Stimulated activated naive CD8-positive, alpha-beta T cell treated with anti-CD3 and anti-CD28 coated beads, Interleukin-15, amount 100 ng/mL, for 72 hours (primary cell): ENCODE results near the gene CCL17.

ENCODE experiments used
- ATAC-seq: fragments of 150-1000 bp; cut with Tn5 transposase; 2 replicates; pipeline ENCODE4 v1.10.0; 2021; ENCODE audit warnings: mild to moderate bottlenecking, moderate library complexity
- DNase-seq, 2 donors: peaks; one replicate each; pipeline ENCODE4 v3.0.0; 2021 to 2022
- H3K27ac Mint-ChIP-seq, 2 donors: one replicate each; pipeline ENCODE4 v1.8.0; 2022; ENCODE audit warnings: mild to moderate bottlenecking in 2 of 2, mixed read lengths in 2 of 2, moderate library complexity in 2 of 2
- H3K27me3 Mint-ChIP-seq: one replicate; pipeline ENCODE4 v1.8.0; 2022; ENCODE audit warnings: mixed read lengths
- H3K4me1 Mint-ChIP-seq: one replicate; pipeline ENCODE4 v1.8.0; 2022; ENCODE audit warnings: mild to moderate bottlenecking, mixed read lengths
- H3K4me3 Mint-ChIP-seq, 2 donors: one replicate each; pipeline ENCODE4 v1.8.0; 2022; ENCODE audit warnings: mild to moderate bottlenecking in 2 of 2, mixed read lengths in 2 of 2, moderate library complexity in 1 of 2
- H3K9me3 Mint-ChIP-seq, 2 donors: one replicate each; pipeline ENCODE4 v1.8.0; 2022; ENCODE audit warnings: mixed read lengths in 2 of 2

The CCL17 gene

DNA sequence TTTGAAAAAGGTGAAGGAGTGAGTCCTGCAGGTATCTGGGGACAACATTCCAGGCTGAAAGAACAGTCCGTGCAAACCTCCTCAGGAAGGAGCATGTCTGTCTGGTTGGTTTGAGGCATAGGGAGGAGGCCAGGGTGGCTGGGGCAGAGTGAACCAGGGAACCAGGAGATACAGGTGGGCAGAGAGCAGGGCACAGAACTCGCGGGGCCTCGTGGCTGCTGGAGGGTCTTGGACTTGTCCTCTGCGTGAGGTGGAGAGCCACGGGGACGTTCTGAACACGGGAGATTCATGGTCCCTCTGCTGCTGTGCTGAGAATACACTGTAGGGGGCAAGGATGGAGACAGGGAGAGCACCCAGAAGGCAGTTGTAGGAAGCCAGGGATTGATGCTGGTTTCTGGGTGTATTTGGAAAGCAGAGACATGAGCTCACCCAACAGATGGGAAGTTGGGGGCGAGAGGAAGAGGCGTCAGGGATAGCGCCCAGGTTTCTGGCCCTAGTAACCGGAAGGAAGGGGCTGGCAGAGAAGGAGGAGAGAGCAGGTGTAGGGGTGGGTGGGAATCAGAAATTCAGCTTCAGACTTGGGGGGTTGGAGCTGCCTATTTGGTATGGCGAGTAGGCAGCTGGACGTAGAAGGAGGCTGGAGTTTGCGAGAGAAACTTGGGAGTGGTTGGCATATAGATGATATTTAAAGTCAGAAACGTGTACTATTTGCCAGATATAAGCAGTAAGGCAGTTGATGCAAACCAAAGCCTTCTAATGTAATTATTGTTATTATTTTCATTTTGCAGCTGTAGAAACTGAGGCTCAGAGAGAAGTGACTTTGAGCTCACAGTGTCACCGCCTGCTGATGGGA lies at the start of gene CCL17:
Gene CCL17 (plus strand): TSS at position 803 of the 853 bp plus-strand sequence. CDS start 9,166 bp downstream, outside the sequence.
- no peak within 1 kb of the TSS for H3K4me3 Mint-ChIP-seq
- peak within 1 kb of the TSS; percentile 12 to 59 for H3K27ac Mint-ChIP-seq
- DNase-seq (no peak), ATAC-seq (no peak)
- peaks cover 15% of the 10 kb centered on the region for H3K4me1 Mint-ChIP-seq
- H3K9me3 Mint-ChIP-seq = no peaks in the 10 kb centered on the region
- H3K27me3 Mint-ChIP-seq = peaks cover 8% of the 10 kb centered on the region

DNA sequence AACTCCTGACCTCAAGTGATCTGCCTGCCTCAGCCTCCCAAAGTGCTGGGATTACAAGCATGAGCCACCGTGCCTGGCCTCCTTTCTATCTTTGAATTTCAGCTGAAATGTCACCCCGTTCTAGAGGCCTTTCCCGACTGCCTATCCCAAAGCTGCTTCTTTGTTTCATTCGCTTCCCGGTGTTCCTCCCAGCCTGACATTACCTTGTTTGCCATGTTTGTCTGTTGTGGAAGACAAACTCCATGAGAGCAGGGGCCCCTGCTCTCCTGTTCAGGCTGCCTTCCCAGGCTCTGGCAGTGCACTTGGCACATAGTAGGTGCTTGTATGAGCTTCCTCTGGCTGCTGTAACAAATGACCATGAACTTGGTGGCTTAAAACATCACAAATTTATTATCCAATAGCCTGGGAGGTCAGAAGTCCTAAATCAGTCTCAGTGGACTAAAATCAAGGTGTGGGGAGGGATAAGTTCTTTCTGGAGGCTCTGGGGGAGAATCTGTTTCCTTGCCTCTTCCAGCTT lies 48.6 kb upstream of the CCL17 start:
- DNase-seq (no peak), ATAC-seq (no peak)
- H3K4me3 Mint-ChIP-seq = no peak overlapping the region
- peaks cover 8% of the 10 kb centered on the region for H3K27me3 Mint-ChIP-seq
- H3K4me1 Mint-ChIP-seq = peaks cover 18% of the 10 kb centered on the region
- no peak overlapping the region for H3K27ac Mint-ChIP-seq
- no peaks in the 10 kb centered on the region for H3K9me3 Mint-ChIP-seq

DNA sequence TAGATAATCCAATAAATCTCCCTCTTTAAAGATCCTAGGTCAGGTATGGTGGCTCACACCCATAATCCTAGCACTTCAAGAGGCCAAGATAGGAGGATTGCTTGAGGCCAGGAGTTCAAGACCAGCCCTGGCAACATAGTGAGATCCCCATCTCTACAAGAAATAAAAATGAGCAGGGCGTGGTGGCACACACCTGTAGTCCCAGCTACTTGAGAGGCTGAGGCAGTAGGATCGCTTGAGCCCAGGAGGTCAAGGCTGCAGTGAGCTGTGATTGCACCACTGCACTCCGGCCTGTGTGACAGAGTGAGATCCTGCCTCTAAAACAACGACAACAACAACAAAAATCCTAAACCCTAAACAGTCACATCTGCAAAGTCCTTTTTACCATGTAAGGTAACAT lies 48.0 kb upstream of the CCL17 start:
- Mint-ChIP-seq H3K4me1 (peaks cover 18% of the 10 kb centered on the region), H3K9me3 (no peaks in the 10 kb centered on the region), H3K27me3 (peaks cover 8% of the 10 kb centered on the region), H3K27ac (no peak overlapping the region), H3K4me3 (no peak overlapping the region)
- ATAC-seq (no peak), DNase-seq (no peak)

DNA sequence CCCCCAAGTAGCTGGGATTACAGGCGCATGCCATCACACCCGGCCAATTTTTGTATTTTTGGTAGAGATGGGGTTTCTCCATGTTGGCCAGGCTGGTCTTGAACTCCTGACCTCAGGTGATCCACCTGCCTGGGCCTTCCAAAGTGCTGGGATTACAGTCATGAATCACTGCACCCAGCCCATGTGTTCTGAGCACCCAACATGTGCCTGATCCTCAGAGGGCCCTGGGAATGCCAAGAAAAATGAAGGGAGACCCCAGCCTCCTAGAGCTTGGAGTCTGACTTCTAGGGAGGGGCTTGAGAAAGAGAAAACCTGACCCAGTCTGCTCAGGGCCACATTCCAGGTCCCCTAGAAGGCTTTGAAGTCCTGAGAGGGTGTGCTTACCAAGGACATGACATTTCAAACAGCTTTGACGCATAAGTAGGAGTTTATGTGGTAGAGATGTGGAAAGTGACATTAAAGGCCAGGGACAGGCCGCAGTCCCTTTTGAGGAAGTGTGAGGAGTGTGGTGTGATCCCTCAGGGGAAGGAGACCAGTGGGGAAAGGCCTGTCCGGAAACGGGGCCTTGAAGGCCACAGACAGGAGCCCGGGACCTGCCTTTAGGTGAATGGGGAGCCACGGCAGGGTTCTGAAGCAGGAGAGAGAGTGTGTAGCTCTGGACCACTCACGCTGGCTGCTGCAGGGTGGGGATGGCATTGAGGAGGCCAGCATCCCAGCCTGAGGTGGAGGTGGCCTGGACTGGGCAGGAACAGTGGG lies 47.1 kb upstream of the CCL17 start:
- peaks cover 18% of the 10 kb centered on the region for H3K4me1 Mint-ChIP-seq
- H3K27ac Mint-ChIP-seq = no peak overlapping the region
- DNase-seq (no peak), ATAC-seq (peak; percentile 33)
- no peaks in the 10 kb centered on the region for H3K9me3 Mint-ChIP-seq
- H3K4me3 Mint-ChIP-seq = peak overlapping the region; percentile 6 to 40
- peaks cover 8% of the 10 kb centered on the region for H3K27me3 Mint-ChIP-seq

DNA sequence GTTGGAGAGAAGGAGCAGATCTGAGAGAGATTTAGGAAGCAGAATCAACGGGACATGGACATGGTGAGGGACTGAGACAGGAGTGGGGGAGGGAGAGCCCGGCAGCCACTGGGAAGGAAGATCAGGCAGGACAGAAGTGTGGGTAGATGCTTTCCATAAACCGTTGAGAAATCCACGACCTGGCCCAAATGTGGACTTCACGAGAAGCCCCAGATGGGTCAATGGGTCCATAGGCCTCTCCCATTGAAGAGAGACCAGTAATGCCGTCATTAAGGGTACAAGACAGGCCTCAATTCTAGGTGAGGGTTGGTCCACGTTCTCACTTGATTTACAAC lies 46.5 kb upstream of the CCL17 start:
- DNase-seq (no peak), ATAC-seq (no peak)
- no peaks in the 10 kb centered on the region for H3K9me3 Mint-ChIP-seq
- H3K27me3 Mint-ChIP-seq = peaks cover 8% of the 10 kb centered on the region
- H3K4me3 Mint-ChIP-seq = peak overlapping the region; percentile 6 to 40
- no peak overlapping the region for H3K27ac Mint-ChIP-seq
- H3K4me1 Mint-ChIP-seq = peaks cover 18% of the 10 kb centered on the region

DNA sequence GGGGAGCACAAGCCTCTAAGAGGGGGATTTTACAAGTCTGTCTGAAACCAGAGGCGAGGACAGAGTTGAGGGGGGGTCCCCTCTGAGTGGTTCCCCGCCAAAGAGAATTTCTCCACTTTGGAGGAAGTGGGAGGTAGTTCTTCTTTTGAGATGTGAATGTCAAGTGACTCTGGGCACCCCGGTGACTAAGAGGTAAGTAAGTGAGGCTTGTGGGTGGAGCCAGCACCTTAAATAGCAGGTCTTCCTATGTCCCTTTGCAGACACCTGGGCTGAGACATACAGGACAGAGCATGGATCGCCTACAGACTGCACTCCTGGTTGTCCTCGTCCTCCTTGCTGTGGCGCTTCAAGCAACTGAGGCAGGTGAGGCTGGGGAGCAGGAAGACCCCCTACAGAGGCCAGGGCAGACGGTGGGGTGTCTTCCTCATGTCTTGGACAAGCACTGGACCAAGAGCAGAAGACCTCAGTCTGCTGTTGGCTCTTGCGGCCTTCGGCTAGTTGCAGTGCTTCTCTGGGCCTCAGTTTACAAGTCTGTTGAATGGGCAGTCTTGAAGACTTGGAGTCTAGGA lies 46.0 kb upstream of the CCL17 start, which contains the start of gene CCL22:
Gene CCL22 (plus strand): TSS at position 257 of the 569 bp plus-strand sequence. CDS start 34 bp downstream, at position 291.
- peaks cover 10% of the 10 kb centered on the region for H3K27me3 Mint-ChIP-seq
- ATAC-seq (peak; percentile 90), DNase-seq (peak in 1 of 2 donors; percentile 44)
- H3K27ac Mint-ChIP-seq = peak within 1 kb of the TSS in 1 of 2 donors; percentile 61
- peak within 1 kb of the TSS; percentile 6 to 40 for H3K4me3 Mint-ChIP-seq
- H3K9me3 Mint-ChIP-seq = no peaks in the 10 kb centered on the region
- peaks cover 18% of the 10 kb centered on the region for H3K4me1 Mint-ChIP-seq

DNA sequence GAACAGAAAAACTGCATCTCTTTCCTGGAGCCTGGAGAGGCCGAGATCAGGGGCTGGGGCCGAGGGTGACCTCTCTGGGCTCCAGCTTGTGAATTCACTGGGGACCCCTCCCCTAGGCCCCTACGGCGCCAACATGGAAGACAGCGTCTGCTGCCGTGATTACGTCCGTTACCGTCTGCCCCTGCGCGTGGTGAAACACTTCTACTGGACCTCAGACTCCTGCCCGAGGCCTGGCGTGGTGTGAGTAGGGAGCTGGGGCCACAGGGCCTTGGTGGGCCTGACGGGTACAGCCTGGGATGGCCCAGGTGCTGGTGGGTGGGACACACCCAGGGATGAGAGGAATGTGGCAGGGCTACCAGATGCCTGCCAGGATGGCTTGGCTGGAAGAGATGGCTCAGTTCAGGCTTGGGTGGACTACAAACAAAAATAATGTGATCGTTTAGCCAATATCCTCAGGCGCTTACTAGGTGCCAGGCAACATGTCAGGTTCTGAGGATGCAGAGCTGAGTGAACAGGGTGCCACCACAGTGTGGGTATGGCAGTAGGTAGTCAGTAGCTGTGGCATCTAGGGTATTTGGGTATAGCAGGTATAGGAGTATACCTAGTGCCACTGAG lies 44.1 kb upstream of the CCL17 start:
- no peak for DNase-seq
- Mint-ChIP-seq H3K4me3 (no peak overlapping the region), H3K4me1 (peaks cover 18% of the 10 kb centered on the region), H3K27ac (peak overlapping the region in 1 of 2 donors; percentile 3), H3K27me3 (peaks cover 14% of the 10 kb centered on the region), H3K9me3 (no peaks in the 10 kb centered on the region)
- ATAC-seq = no peak

DNA sequence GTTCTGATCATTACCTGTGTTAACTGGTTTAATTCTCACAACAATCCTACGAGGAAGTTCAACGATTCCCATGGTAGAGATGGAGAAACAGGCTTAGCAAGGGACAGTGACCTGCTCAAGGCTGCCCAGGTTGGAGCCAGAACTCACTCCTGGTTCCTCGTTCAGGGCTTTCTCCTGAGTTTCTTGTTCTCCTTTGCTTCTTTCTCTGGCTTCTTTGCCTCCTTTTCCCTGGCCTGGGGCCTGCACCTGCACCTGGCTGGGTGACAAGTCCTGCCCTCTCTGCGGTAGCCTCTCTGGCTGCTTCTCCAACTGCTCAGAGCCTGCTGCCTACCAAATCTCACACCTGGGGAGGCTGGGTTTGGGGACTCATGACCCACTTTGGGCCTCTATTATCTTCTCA lies 43.2 kb upstream of the CCL17 start:
- ATAC-seq = no peak
- H3K9me3 Mint-ChIP-seq = no peaks in the 10 kb centered on the region
- peaks cover 18% of the 10 kb centered on the region for H3K27me3 Mint-ChIP-seq
- no peak overlapping the region for H3K4me3 Mint-ChIP-seq
- peaks cover 18% of the 10 kb centered on the region for H3K4me1 Mint-ChIP-seq
- no peak for DNase-seq
- no peak overlapping the region for H3K27ac Mint-ChIP-seq

DNA sequence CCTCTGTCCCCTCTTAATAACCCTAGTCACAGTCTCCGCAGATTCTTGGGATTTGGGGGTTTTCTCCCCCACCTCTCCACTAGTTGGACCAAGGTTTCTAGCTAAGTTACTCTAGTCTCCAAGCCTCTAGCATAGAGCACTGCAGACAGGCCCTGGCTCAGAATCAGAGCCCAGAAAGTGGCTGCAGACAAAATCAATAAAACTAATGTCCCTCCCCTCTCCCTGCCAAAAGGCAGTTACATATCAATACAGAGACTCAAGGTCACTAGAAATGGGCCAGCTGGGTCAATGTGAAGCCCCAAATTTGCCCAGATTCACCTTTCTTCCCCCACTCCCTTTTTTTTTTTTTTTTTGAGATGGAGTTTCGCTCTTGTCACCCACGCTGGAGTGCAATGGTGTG lies 40.4 kb upstream of the CCL17 start:
- no peaks in the 10 kb centered on the region for H3K4me1 Mint-ChIP-seq
- peaks cover 28% of the 10 kb centered on the region for H3K27me3 Mint-ChIP-seq
- H3K9me3 Mint-ChIP-seq = no peaks in the 10 kb centered on the region
- no peak overlapping the region for H3K4me3 Mint-ChIP-seq
- DNase-seq = no peak
- no peak for ATAC-seq
- H3K27ac Mint-ChIP-seq = no peak overlapping the region

DNA sequence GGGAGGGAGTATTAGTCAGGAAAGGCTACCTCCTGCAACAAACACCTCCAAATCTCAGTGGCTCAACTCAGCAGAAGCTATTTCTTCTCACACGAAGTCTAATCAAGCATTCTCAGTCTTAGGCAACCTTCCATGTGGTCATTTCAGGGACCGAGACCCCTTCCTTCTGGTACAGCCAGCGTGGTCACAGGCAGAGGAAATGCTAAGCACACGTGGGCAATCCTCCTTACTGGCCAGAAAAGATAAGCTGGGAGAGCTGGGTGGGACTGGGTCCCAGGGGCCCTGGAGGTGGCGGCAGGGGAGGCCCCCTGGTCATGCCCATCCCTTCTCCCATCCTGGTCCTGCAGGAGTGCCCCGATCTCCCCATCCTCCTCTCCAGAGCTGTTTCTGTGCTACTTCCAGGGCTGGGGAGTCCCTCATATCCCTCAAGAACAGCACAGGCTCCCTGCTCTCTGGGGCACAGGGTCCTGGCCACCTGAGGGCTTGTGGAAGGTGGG lies 38.0 kb upstream of the CCL17 start:
- no peak for ATAC-seq
- Mint-ChIP-seq H3K27ac (no peak overlapping the region), H3K9me3 (no peaks in the 10 kb centered on the region), H3K27me3 (peaks cover 38% of the 10 kb centered on the region), H3K4me3 (no peak overlapping the region), H3K4me1 (no peaks in the 10 kb centered on the region)
- DNase-seq = no peak

DNA sequence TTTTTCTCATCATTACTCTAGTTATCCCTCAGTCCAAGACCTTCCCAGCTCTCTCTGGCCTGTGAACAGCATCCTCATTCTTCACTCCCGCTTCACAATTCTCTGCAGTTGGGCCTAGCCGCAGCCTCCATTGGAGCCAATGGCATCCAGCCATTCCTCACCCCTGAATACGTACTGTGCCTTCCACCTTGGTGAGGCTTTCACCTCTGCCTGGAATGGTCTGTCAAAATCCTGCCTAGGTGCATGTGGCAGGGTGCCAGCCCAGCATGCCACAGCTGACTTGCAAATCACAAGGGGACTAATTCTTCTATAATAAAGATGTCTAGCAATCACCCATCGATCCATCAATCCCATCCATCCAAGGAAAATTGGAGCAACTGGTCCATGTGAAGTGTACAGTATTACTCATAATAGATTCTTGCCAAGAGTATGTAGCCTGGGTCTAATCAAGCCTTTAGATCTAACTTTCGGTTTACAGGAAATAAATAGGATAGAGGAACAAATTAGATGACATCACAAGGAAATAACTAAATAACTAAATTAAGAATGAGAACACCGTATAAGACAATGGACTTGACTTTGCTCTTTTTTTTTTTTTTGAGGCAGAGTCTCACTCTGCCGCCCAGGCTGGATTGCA lies 37.3 kb upstream of the CCL17 start:
- H3K4me3 Mint-ChIP-seq = no peak overlapping the region
- ATAC-seq (no peak), DNase-seq (no peak)
- H3K4me1 Mint-ChIP-seq = no peaks in the 10 kb centered on the region
- peaks cover 38% of the 10 kb centered on the region for H3K27me3 Mint-ChIP-seq
- no peaks in the 10 kb centered on the region for H3K9me3 Mint-ChIP-seq
- H3K27ac Mint-ChIP-seq = no peak overlapping the region

DNA sequence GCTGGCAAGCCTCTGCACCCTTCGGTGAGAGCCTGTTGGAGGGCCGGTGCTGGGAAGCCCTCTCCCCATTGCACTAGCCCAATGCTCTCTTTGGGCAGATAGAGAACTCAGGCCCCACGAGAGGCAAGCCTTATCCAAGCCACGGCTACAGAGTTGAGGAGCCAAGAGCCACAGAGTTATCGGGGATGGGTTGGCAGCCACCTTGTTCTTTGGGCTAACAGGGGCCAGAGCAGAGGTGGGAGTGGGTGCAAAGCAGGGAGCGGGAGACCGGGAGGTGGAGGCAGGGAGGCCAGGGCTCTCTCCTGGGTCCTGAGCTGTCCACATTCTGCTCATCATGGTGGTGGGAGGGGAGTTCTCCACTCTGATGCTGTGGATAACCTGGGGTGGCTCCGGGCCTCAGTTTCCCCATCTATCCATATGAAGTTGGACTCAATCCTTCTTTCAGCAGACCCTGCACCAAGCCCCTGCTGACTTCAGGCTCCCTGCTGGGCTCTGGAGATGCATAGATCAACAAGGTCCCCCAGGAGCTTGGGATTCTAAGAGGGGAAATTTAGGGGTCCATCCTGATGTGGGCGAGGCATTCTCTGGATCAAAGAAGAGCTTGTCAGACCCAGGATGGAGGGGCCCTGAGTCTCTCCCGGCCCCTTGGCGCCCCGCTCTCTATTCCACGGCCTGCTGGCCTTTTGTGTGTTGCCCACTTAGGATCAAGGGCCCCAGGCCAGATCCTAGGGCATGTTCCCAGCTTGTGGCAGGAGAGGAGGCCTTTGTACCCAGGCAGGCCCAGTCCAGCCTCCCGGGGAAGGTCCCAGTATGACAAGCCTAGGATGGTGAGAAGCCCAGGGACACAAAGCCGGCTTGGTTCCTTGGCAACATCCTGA lies 32.8 kb upstream of the CCL17 start:
- no peak for DNase-seq
- Mint-ChIP-seq H3K27ac (no peak overlapping the region), H3K4me3 (no peak overlapping the region), H3K27me3 (peaks cover 17% of the 10 kb centered on the region), H3K4me1 (peaks cover 28% of the 10 kb centered on the region), H3K9me3 (no peaks in the 10 kb centered on the region)
- no peak for ATAC-seq

DNA sequence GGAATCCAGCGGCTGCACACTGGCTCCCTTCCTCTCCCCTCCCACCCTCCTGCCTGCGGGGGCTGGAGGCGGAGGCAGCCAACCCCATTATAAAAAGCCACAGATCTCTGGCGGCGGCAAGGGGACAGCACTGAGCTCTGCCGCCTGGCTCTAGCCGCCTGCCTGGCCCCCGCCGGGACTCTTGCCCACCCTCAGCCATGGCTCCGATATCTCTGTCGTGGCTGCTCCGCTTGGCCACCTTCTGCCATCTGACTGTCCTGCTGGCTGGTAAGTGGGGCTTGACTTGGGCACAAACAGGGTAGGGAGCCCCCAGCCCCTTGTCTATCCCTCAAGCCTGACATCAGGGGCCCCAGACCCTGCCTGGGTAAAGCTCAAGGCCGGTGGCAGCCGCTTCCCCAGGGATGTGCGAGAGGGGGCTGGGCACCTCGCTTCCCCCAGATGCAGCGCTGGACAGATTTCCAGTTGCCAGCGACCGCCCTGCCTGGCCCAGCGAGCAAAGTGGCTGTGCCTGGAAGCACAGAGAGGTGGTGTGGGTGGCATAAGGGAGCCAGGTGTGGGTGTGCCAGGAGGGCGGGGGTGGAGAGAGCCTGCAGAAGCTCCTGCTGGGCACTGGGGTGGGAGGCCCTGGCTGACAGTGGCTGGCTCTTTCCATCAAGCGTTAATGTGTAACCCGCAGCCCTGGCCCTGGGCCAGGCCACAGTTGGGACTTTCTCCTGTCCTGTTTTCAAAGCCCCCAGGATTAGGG lies 32.0 kb upstream of the CCL17 start, which contains the start of gene CX3CL1:
Gene CX3CL1 (plus strand): TSS at position 119 of the 745 bp plus-strand sequence. CDS start 79 bp downstream, at position 198.
- no peak within 1 kb of the TSS for H3K4me3 Mint-ChIP-seq
- H3K27me3 Mint-ChIP-seq = peaks cover 10% of the 10 kb centered on the region
- no peak within 1 kb of the TSS for H3K27ac Mint-ChIP-seq
- no peak for DNase-seq
- no peaks in the 10 kb centered on the region for H3K9me3 Mint-ChIP-seq
- ATAC-seq = no peak
- H3K4me1 Mint-ChIP-seq = peaks cover 36% of the 10 kb centered on the region
